ENCODE data around the gene MEIS3. TPM values are rescaled to one million over a fixed set of nuclear protein-coding genes. Genes with fewer than 3 reads are reported as not detected.

MEIS3 gene
- total and polyA plus RNA-seq, 9 of the 15 experiments (the other 6 are each of a cell fraction or from before 2014, with no cell fraction given), result 0.06 to 0.80 (median 0.25) TPM; not detected in 1

- TF ChIP-seq ATF2 (CRISPR knock-in tag; IDR thresholded peaks at IDR 0.05) (no peak), ZNF586 (CRISPR knock-in tag; conservative IDR thresholded peaks at IDR 0.05) (no peak), TFE3 (CRISPR knock-in tag; IDR thresholded peaks at IDR 0.05) (no peak), ZNF79 (CRISPR knock-in tag; IDR thresholded peaks at IDR 0.05; ENCODE audit: low read depth) (no peak)
Observed at GRCh38 chr19:47464675-47465419, 45.5 kb upstream of the MEIS3 start (continued).

- CTCF ChIA-PET (ENCODE audit: low intra/inter-chr PET ratio), result no interaction called here
- Histone ChIP-seq H3K4me3 (no peak overlapping the region), H3K79me2 (ENCODE audit: control insufficient read depth, insufficient read depth, low read length) (no peaks in the 10 kb centered on the region), H3K9me3 (replicated peaks; ENCODE audit: control insufficient read depth, insufficient read depth, low read depth, low read length) (no peaks in the 10 kb centered on the region), H3K9me1 (ENCODE audit: control insufficient read depth, insufficient read depth, low read length) (no peaks in the 10 kb centered on the region), H3K9ac (ENCODE audit: insufficient read depth in 1 of 2, low read depth in 2 of 2, low read length in 2 of 2) (no peak overlapping the region), H4K20me1 (replicated peaks; ENCODE audit: control insufficient read depth, insufficient read depth, low read length) (0 out of 2 replicates have a peak, but pooled peaks cover 7% of the 10 kb centered on the region), H3K4me2 (ENCODE audit: insufficient read depth, low read length) (no peak overlapping the region), H3K4me1 (replicated peaks in 1 of 2; ENCODE audit: control insufficient read depth in 2 of 2, insufficient read depth in 2 of 2, low read length in 2 of 2) (peaks cover 0 to 12% of the 10 kb centered on the region in 2 experiments; a peak in 1 of 5 replicates), H2AFZ (ENCODE audit: low read depth, low read length) (no peak overlapping the region), H3K36me3 (ENCODE audit: control insufficient read depth, insufficient read depth, low read length) (no peaks in the 10 kb centered on the region), H3K27ac (ENCODE audit: extremely low read depth, low read depth, low read length) (no peak overlapping the region), H3K27me3 (ENCODE audit: control insufficient read depth in 2 of 2, insufficient read depth in 2 of 2, low read length in 2 of 2) (peaks cover 41 to 68% of the 10 kb centered on the region in 2 experiments)
- DNase-seq (ENCODE audit: extremely low read depth in 1 of 4, low spot score in 3 of 4) (no peak), FAIRE-seq (no peak), ATAC-seq (no peak)
- 21% methylated on average over 5 of the region's 5 CpGs for WGBS (ENCODE audit: insufficient coverage, low coverage, missing lambda C conversion rate)
- intact Hi-C loops (cut with micrococcal nuclease), result no loop called here
- no TSS peak for BruUV-seq (replicated peaks)
- in situ Hi-C loops (cut with MboI), result no loop called here
- TF ChIP-seq FOXM1 (IDR thresholded peaks at IDR 0.05; ENCODE audit: low read depth), result no peak
- TF ChIP-seq FOXM1 (CRISPR knock-in tag; IDR thresholded peaks at IDR 0.05; ENCODE audit: low read depth), result no peak
- POLR2A ChIA-PET, result interaction anchor here (0.7 kb wide), 1 partner anchor 17 kb away, joined by 3 read pairs; no protein-coding TSS in a partner anchor
Observed at GRCh38 chr19:47461876-47462275, 42.5 kb upstream of the MEIS3 start.
